GM06990 (cell line): ENCODE measurements around the gene PPP1R15A.
A peak's percentile ranks its signal among the peaks of the same experiment; 100 is the strongest.
"Not testable (repeated sequence)": the region's sequence is repeated elsewhere in the genome, so short reads cannot be mapped to it uniquely, and the experiment has no call there.

Experiments used
- DNase-seq: peaks from one replicate; pipeline ENCODE4 v3.0.0-alpha.2; 2011; ENCODE audit not compliant: insufficient read length; ENCODE audit errors: extremely low read depth
- H3K27me3 ChIP-seq: replicated peaks from 2 replicates; pipeline ENCODE4 v1.6.0; 2011; ENCODE audit warnings: low read length; ENCODE audit not compliant: control insufficient read depth, insufficient read depth
- H3K36me3 ChIP-seq: 2 replicates; pipeline ENCODE4 v1.5.1; 2011; ENCODE audit warnings: low read length; ENCODE audit not compliant: control insufficient read depth, insufficient read depth
- H3K4me3 ChIP-seq: replicated peaks from 2 replicates; pipeline ENCODE4 v1.5.1; 2011; ENCODE audit warnings: low read depth, mild to moderate bottlenecking, control low read depth, low read length
- CTCF ChIP-seq: IDR thresholded peaks from 2 replicates; pipeline ENCODE4 v1.5.1; 2011; ENCODE audit warnings: low read length, control low read depth, mild to moderate bottlenecking, inconsistent platforms; ENCODE audit not compliant: insufficient read depth, poor library complexity, severe bottlenecking

PPP1R15A gene

GRCh38 chr19:48841047-48841446 is 31.2 kb upstream of the PPP1R15A start:
- Histone ChIP-seq H3K36me3 (no peaks in the 10 kb centered on the region), H3K4me3 (no peak overlapping the region), H3K27me3 (no peaks in the 10 kb centered on the region)
- TF ChIP-seq CTCF: no peak
- no peak for DNase-seq

- Histone ChIP-seq H3K4me3 (no peak overlapping the region), H3K36me3 (no peaks in the 10 kb centered on the region), H3K27me3 (no peaks in the 10 kb centered on the region)
- TF ChIP-seq CTCF: no peak
- DNase-seq: no peak
Observed at GRCh38 chr19:48841571-48841970, 30.6 kb upstream of the PPP1R15A start.

GRCh38 chr19:48842789-48843162 is 29.4 kb upstream of the PPP1R15A start:
- no peak for DNase-seq
- peak; percentile 84 for TF ChIP-seq CTCF
- Histone ChIP-seq H3K36me3 (no peaks in the 10 kb centered on the region), H3K27me3 (no peaks in the 10 kb centered on the region), H3K4me3 (no peak overlapping the region)

GRCh38 chr19:48844472-48844871 is 27.7 kb upstream of the PPP1R15A start:
- no peaks in the 10 kb centered on the region for H3K36me3 ChIP-seq
- H3K4me3 ChIP-seq: no peak overlapping the region
- H3K27me3 ChIP-seq: no peaks in the 10 kb centered on the region
- no peak for TF ChIP-seq CTCF
- DNase-seq: no peak

- Histone ChIP-seq H3K4me3 (no peak overlapping the region), H3K36me3 (no peaks in the 10 kb centered on the region), H3K27me3 (no peaks in the 10 kb centered on the region)
- DNase-seq: no peak
- no peak for TF ChIP-seq CTCF
Observed at GRCh38 chr19:48845384-48845783, 26.8 kb upstream of the PPP1R15A start.

- H3K27me3 ChIP-seq, DNase-seq, H3K36me3 ChIP-seq, H3K4me3 ChIP-seq: not testable (repeated sequence)
Observed at GRCh38 chr19:48846659-48847058, 25.6 kb upstream of the PPP1R15A start.

- Histone ChIP-seq H3K4me3 (no peak overlapping the region), H3K36me3 (no peaks in the 10 kb centered on the region), H3K27me3 (no peaks in the 10 kb centered on the region)
- no peak for DNase-seq
- TF ChIP-seq CTCF: no peak
Observed at GRCh38 chr19:48852292-48852691, 19.9 kb upstream of the PPP1R15A start.
